ENCODE data around the gene SPC25. TPM values are rescaled to one million over a fixed set of nuclear protein-coding genes. Genes with fewer than 3 reads are reported as not detected.

Gene SPC25
- total RNA-seq, 4 donors from 2014 or later = not detected

DNA sequence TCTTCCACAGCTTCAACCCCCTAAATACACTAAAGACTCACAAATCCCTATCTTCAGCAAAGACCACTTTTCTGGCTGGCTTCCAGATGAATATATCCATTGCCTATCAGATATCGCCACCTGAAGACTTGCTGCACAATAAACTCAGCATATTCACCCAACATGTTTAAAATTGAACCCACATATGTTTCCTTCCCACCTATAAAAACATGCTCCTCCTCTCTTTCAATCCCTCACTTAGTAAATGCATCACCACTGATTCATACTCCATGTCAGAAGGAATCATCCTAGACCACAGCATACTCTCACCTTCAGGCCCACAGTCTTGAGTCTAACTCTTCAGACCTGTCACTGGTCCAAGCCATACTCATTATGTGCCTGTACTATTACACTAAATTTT lies 5.3 kb downstream of the SPC25 start:
- TF ChIP-seq, protein P1, sequence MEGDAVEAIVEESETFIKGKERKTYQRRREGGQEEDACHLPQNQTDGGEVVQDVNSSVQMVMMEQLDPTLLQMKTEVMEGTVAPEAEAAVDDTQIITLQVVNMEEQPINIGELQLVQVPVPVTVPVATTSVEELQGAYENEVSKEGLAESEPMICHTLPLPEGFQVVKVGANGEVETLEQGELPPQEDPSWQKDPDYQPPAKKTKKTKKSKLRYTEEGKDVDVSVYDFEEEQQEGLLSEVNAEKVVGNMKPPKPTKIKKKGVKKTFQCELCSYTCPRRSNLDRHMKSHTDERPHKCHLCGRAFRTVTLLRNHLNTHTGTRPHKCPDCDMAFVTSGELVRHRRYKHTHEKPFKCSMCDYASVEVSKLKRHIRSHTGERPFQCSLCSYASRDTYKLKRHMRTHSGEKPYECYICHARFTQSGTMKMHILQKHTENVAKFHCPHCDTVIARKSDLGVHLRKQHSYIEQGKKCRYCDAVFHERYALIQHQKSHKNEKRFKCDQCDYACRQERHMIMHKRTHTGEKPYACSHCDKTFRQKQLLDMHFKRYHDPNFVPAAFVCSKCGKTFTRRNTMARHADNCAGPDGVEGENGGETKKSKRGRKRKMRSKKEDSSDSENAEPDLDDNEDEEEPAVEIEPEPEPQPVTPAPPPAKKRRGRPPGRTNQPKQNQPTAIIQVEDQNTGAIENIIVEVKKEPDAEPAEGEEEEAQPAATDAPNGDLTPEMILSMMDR (IDR thresholded peaks at IDR 0.05; ENCODE audit: low read depth) = no peak

DNA sequence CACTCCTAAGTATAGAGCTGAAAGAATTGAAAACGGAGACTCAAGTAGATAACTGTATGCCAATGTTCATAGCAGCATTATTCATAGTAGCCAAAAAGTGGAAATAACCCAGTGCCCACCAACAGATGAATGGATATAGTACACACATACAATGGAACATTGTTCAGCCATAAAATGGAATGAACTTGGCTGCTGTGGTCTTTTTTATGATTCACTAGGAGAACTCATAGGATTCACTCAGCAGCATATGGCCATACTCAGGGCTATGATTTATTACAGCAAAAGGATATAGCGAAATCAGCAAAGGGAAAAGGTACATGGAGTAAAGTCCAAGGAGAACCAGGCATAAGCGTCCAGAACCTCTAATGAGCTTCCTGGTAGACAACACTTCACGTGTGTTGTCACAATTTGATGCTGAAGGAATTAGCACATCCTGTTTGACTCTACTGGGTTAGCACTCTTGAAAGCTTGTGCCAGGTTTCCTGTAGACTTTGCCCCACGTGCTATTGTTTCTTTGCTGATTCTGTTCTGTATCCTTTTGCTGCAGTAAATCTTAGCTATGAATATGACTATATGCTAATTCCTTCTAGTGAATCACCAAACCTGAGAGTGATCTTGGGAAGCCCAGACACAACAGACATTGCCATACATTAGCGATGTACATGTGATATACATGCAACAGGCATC lies 15.7 kb downstream of the SPC25 start:
- TF ChIP-seq, protein P1 (IDR thresholded peaks at IDR 0.05; ENCODE audit: low read depth) = no peak

DNA sequence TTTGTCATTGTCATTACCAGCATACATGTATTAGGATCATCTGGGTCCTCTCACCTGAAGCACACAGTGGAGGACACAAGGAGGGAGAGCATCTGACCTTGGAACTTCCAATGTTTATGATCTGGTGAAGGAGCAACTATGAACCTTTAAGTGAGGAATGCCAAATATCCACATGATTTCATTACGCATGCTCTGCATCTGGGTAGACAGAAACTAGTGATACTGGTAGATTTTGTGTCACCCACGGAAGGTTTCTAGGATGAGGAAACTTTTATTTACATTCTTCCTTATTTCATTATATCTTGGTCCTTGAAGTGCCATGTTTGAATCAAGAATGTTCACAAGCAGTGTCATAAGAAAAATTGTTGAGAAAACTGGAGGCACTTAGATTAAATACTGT lies 32.1 kb downstream of the SPC25 start:
- TF ChIP-seq, protein P1 (IDR thresholded peaks at IDR 0.05; ENCODE audit: low read depth) = no peak

DNA sequence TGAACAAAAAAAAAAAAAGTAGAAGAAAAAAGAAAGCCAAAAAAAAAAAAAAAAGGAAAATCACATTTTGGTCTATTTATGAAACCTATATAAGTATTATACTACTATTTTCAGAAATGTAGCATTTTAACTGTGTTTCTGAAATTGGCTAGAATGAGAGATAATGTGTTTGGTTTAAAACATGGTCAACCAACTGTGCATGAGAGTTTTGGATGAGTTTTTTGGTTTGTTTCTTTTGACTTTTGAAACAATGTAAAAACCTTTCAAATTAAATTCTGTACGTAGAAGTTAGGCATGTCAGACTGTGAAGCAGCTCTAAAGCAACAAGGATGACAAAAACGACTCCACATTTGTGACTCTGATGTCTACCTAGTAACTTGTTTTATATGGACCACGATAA lies 34.6 kb downstream of the SPC25 start:
- TF ChIP-seq, protein P1 (IDR thresholded peaks at IDR 0.05; ENCODE audit: low read depth) = no peak

DNA sequence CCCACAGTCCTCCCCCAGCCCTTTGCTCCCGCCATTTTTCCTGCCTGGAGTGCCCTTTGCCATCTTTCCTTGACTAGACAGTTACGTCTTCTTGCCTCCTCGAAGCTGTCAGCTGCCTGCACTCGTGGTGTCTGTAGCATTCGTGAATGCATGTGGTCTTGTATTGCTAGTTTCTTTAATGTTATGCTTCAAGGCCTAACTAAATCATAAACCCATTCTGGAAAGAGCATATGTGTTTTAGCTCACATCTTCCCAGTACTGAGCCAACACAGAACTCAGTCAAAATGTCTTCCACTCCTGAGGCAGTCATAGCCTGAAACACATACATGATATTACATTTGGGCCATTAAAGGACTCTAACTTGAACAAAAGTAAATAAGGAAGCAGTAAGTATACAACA lies 35.6 kb downstream of the SPC25 start:
- TF ChIP-seq, protein P1 (IDR thresholded peaks at IDR 0.05; ENCODE audit: low read depth) = no peak

DNA sequence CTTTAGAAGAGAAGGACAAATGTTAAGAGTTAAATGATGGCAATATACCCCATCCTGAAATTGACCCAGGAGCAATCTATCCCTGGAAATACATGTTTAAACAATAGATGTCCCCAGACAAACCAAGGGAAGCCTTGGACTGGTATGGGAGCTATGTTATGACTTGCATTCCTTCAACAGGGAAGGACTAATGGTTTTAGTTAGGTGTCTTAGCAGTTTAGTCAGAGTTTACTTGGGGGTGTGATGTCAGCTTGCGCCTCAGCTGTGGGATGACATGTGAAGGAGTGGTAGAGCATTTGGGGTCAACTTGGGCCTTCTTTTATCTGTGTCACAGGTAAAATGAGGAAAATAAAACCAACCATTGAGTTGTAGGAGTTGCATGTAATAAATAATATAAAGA lies 36.8 kb downstream of the SPC25 start:
- TF ChIP-seq, protein P1 (IDR thresholded peaks at IDR 0.05; ENCODE audit: low read depth) = no peak

DNA sequence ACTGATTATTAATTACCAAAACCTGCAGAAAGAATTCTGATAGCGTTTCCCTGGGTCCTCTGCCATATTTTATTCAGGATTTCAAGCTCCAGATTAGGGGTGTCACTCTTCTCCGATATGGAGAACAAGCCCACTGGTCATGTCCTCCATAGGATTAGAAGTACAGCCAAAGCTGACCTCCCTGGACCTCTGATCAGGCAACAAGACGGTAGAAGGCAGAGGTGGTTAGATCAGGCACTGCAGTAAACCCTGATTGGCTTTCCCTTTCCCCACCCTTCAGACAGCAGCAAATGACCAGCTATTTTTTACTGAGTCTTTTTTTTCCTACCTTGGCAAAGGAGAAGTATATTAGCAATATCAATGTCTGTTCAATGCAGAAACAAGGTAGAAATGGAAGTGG lies 37.7 kb downstream of the SPC25 start:
- TF ChIP-seq, protein P1 (IDR thresholded peaks at IDR 0.05; ENCODE audit: low read depth) = no peak
